ENCODE measurements around the gene SLC16A3.

- TF ChIP-seq EZH2phosphoT487 (IDR thresholded peaks at IDR 0.05; ENCODE audit: unreplicated experiment) (no peak), CTCF (conservative IDR thresholded peaks at IDR 0.05; ENCODE audit: low read depth in 2 of 2) (no peak), REST (IDR thresholded peaks at IDR 0.05; ENCODE audit: unreplicated experiment) (no peak), POLR2AphosphoS5 (IDR thresholded peaks at IDR 0.05; ENCODE audit: low read depth) (no peak), EZH2 (IDR thresholded peaks at IDR 0.05; ENCODE audit: low read depth, unreplicated experiment) (no peak), ZNF114 (CRISPR knock-in tag; IDR thresholded peaks at IDR 0.05) (no peak), ETS1 (IDR thresholded peaks at IDR 0.05) (no peak), CREB1 (CRISPR knock-in tag; IDR thresholded peaks at IDR 0.05; ENCODE audit: low read depth) (no peak)
These were observed 35.2 kb upstream of the SLC16A3 start for GRCh38 chr17:82193520-82194220.

Measured in GM23338 (cell line).